Stimulated activated CD8-positive, alpha-beta memory T cell treated with anti-CD3 and anti-CD28 coated beads, Interleukin-15, amount 100 ng/mL, for 24 hours (primary cell): Measurements from ENCODE around the gene BBS2.
"Not testable (repeated sequence)": the region's sequence is repeated elsewhere in the genome, so short reads cannot be mapped to it uniquely, and the experiment has no call there.

Experiments used
- DNase-seq: peaks from one replicate; pipeline ENCODE4 v3.0.0-alpha.2; 2020; ENCODE audit warnings: low read depth

Gene BBS2

DNA sequence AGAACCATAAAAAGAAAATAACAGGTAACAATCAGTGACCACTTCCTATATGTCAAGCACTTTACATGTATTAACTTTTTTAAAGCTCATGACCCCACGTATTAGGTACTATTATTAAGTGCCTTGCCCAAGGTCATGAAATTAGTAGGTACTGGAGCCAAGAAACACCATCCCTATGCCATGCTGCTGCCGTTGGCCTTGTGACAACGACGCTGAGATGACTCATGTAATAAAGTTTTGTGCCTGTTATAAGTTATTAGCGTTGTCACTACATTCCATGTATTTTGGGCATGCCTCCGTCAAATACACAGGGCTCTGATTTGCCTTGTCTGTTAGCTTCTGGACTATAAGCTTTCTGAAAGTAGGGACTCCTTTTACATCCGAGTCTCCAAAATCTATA is 1.4 kb downstream of the BBS2 start:
- no peak for DNase-seq

DNA sequence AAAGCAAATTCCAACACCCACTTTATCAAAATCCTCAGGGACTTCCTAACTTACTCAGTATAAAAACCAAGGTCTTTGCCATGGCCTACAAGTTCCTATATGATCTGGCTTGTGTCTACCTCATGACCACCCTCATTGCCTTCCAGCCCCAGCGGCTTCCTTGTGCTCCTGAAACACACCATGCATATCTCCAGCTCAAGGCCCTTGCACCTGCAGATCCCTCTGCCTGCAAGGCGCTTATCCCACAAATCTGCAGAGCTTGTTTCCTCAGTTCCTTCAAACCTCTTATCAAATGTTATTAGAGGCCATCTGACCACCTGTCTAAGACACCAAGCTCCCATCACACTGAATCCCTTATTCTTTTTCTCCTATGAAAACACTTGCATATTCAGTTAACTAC is 2.6 kb downstream of the BBS2 start:
- no peak for DNase-seq

DNA sequence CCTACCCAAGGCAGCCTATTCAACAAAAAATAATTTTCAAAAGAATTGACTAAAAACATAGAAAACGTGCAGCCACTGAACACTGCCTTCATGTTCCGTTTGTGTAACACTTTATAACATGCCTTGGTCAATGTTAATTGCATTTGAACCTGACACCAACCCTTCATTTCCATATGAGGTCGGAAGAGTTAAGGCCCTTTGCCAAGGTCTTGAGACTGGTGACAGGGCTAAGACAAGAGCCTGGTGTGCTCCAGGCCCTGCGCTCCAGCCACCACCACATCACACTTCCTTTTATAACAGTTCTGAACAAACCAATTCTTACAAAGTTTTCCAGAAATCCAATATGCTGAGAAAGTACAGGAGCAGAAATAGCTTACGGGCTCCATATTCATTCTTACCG is 4.2 kb downstream of the BBS2 start:
- DNase-seq = no peak

DNA sequence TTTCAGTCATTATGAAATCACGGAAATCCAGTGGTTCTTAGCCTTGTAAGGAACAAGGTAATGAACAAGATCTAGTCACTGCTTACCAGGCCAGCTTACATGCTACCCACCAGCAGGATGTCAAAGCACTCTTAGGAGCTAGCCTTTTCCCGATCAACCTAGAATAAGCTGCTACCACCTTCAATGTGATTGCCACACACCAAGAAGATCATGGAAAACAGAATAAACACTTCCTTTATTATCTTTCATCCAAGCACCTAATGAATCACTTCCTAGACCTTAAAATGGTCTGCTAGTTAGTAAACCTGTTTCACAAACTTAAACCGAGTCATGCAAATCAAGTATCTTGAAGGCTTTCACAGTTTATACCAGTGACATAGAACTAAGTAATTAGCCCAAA is 5.0 kb downstream of the BBS2 start:
- no peak for DNase-seq

DNA sequence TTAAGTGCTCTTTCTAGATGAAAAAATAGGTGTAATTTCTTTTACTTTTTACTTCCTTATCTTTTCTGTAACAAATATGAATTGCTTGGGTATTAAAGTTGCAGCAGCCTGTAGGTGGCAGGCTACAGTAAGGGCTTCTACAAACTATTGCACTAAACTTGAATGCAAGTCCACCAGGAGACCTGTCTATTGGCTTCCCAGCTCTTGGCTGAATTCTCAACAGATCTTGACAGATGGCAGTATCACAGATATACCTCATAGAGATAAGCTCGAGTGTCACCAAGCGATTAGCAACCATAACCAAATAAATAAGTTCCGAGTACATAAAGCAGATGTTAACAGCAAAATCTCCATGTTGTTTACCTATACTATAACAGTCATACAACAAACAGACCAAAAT is 5.9 kb downstream of the BBS2 start:
- DNase-seq = no peak

DNA sequence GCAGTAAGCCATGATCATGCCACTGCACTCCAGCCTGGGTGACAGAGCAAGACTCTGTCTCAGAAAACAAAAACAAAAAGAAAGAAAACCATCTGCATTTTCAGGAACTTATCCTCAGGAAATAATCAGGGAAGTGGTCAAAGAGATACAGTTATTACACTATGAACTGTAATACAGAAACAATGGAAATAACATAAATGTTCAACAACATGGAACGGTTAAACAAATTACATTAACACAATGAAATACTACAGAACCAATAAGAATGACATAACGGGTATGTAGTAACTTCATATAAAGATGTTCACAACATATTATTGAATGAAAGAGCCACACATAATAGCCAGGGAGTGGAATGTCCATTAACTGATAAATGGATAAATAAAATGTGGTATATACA is 6.7 kb downstream of the BBS2 start:
- no peak for DNase-seq

DNA sequence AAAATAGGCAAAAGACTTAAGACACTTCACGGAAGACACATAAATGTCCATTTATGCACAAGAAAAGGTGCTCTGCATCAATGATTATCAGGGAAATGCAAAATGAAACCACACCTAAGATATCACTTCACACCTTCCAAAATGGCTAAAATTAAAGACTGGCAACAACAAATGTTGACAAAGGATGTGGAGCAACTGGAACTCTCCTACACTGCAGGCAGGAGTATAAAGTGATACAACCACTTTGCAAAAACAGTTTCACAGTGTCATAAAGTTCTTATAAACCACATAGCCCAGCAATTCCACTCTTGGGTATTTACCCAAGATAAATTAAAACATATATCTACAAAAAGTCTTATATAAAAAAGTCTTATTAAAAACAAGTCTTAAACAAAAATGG is 7.8 kb downstream of the BBS2 start:
- no peak for DNase-seq

DNA sequence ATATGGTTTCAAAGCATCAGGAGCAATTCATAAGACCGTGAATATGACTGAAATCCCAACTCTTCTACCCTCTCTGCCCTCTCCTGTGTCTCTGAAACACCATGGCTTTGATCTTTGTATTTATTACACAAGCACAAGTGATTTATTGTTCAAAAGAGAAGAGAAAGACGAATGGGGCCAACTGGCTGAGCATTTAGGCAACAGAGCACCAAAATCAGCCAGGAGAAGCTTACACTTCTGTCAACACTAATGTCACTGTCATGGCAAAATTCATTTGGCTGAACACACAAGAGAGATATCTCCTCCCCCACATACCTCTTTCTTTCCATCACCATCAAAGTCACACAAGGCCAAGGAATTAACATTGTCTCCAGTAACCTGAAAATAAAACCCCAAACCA is 9.3 kb downstream of the BBS2 start:
- no peak for DNase-seq

DNA sequence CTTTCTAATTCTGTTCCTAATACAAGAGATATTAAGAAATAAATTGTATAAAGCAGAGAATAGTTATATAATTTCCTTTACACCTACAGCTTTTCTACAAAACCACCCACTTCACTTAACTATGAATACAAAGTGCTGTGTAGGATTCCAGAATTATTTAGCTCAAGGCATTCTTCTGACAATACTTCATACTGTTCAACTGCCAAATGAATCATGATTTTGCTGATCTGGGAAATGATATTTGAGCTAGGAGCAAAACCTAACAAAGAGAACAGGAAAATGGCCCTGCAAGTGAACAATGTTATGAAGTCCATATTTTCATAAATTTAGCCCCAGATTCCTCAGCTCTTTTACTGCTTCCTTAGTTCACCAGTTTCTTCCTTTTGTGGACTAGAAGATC is 12.9 kb downstream of the BBS2 start:
- DNase-seq = no peak

DNA sequence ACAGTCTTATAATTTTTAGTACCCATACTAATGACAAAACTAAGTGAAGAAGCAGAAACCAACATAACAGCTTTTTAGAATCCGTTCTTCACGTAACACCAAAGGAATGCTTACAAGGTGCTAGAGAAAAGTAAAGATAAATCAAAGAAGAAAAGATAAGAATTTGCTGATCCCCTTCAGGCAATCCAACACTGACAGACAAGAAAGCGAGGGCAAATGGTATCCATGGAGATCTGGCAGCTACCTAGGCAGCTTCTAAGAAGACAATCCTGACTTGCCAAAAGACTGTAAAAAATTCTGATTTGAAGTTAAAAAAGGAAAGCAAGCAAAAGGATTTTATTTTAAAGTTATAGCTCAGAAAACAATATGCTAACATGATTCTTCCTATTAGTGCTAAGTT is 14.6 kb downstream of the BBS2 start:
- no peak for DNase-seq

DNA sequence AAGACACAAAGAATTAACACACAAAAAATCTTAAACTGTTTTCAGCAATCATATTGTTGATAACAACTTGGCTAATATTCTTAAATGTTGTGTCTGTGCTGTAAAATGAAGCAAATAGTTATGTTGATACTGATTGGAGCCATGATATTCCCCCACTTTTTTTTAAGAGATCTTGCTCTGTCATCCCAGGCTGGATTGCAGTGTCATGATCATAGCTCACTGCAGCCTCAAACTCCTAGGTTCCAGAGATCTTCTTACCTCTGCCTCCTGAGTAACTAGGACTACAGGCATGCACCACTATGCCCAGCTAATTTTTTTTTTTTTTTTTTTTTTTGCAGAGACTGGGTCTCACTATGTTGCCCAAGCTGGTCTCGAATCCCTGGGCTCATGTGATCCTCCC is 26.0 kb downstream of the BBS2 start:
- DNase-seq = no peak

DNA sequence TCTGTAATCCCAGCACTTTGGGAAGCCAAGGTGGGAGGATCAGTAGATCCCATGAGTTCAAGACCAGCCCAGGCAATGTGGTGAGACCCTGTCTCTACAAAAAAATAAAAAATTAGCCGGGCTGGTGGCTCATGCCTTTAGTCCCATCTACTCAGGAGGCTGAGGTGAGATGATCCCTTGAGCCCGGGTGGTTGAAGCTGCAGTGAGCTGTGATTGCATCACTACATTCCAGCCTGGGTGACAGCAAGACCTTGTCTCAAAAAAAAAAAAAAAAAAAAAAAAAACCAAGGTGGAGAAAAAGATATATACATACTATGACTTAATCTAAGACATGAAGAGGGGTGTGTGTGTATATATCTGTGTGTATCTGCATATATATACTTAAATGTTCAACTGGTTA is 26.7 kb downstream of the BBS2 start:
- no peak for DNase-seq

DNA sequence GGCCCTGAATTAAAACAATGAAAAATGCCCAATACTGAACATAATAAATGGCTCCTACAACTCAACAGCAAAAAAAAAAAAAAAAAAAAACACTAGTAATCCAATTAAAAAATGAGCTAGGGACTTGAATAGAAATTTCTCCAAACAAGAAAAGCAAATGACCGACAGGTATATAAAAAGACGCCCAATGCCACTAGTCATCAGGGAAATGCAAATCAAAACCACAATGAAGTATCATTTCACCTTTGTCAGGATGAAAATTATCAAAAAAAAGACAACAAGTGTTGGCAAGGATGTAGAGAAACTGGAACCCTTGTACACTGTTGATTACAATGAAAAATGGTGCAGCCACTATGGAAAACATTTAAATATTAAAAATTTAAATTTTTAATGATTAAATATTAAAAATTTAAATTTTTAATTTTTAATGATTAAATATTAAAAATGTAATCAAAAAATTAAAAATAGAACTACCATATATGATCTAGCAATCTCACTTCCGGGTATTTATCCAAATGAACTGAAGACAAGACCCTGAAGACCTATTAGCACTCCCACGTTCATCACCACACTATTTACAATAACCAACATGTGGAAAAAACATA is 28.1 kb downstream of the BBS2 start:
- no peak for DNase-seq

DNA sequence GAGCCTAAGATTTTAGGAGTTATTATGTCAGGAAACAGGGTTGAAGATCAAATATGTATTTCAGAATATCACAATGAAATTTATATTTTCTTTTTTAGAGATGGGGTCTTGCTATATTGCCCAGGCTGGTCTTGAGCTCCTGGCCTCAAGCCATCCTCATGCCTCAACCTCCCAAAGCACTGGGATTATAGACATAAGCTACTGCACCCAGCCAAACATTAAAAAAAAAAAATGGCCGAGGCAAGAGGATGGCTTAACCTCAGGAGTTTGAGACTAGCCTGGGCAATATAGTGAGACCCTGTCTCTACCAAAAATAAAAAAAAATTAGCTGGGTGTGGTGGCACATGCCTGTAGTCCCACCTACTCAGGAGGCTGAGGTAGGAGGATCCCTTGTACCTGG is 31.0 kb downstream of the BBS2 start:
- not testable (repeated sequence) for DNase-seq

DNA sequence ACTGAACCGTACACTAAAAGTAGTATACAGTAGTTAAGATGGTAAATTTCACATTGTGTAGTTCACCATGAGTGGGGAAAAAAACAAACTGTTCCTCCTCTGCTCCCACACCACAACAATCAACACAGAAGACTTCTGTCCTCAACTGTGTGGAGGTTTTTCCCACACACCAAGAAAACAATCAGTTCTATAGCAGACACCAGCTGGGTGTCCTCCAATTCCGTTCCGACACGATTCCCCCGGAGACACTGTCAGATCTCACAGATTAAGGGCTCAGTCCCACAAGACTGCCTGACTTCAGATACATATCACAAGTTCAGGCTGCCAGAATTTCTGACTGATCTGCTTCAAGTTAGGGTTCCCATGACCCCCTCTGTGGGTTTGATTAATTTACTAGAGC is 31.8 kb downstream of the BBS2 start:
- DNase-seq = no peak

DNA sequence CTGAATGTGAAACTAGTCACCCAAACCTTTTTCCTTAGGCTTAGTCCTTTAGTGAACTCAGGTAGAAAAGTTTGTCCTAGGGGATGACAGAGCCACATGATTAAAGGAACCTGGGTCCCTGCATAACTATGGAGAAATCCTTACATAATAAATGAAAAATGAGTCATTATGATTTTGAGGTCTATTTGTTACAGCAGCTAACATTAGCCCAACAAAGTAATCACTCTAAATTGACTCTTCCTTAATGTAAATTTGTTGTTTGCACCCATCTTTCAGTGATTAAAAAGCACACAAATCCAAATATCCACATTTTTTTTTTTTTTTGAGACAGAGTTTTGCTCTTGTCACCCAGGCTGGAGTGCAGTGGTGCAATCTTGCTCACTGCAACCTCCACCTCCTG is 36.4 kb downstream of the BBS2 start:
- no peak for DNase-seq

DNA sequence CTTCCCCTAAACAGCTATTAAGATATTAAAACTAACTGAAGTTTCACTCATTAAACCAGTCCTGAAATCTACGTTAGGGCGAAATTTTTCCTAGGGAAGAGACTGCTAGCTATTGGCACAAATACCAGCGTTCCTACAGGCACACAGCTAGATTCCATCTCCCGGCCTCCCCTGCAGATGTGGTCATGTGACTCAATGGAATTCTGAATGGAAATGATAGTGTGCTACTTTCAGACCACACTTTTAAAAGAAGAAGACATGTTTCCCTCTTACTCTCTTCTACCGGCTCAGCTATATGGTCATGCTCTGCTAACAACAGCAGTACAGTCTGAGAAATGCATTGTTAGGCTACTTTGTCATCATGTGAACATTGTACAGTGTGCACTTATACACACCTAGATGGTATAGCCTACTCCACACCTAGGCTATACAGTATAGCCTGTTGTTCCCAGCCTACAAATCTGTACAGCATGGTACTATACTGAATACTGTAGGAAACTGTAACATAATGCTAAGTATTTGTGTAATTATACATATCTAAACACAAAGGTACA is 37.1 kb downstream of the BBS2 start:
- no peak for DNase-seq

DNA sequence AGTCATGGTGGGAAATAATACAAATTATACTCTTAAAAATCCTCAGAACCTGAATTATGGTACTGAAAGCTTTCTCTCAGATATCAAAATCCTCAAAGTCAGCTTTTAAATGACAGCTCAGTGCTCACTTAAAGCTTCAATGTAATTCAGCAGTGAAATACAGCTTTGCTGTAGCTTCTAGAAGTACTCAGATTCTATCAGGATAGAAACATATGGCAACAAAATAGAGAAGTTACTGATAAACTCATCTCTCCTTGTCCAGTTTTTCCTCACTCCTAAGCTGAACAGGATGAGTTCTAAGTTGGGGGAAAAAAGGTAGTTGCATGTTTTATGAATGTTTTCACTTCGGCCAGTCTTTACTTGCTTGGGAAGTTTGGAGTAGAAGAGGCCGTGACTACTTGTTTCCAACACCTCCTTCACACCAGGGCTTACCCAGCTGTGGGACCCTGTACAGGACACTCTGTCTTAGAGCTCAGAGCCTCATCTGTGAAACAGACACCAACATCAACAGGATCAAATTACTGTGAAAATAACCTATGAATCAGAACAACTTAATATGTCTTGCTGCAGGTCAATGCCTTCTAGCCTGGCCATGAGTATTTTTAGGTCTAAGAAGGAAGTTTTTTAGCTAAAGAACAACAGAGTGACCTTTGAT is 38.2 kb downstream of the BBS2 start:
- DNase-seq = no peak

DNA sequence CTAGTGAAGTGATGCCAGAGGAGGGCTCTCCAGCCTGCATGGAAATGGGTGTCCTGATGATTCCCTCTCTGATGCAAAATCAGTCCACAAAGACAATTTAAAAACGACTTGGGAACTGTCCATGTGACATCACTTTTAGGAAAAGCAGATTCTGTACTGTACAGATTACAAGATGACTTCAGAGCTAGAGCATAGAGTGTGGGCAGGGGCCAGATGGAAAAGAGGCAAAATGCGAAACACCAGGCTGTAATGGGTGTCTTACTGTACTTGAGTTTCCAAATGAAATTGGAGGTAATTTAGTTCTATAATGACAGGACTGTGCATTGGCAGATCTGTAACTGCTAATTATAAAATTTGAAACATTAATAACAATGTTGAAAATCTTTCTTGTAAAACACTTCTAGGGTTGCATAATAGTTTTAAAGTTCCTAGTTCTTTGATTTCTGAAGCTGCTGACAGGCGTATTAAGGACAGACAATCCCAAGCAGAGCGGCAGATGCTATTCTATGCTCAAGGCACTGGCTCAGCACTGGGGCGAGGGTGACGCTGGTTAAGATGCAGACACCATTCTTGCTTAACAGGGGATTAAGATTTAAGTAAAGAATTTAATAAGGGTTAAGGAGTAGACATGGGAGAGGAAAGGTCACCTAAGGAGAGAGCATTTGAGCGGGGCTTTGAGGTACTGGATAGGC is 38.9 kb downstream of the BBS2 start:
- DNase-seq = no peak

DNA sequence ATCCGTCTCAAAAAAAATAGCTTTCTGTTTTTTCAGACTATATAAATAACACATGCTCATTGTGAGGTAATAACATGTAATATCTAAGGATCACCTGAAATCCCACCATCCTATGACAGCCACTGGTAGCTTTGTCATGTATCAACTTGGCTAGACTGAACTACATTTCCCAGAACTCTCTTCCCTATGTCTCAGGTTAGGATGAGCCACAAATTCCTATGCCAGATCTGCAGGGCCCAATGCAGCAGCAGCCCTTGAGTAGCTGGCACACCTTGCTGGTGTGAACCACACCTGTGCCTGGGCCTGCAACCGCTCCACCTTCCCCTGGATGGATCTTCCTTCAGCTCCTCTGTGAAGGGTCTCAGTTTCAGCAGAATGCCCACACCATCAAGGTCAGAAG is 40.4 kb downstream of the BBS2 start:
- no peak for DNase-seq

DNA sequence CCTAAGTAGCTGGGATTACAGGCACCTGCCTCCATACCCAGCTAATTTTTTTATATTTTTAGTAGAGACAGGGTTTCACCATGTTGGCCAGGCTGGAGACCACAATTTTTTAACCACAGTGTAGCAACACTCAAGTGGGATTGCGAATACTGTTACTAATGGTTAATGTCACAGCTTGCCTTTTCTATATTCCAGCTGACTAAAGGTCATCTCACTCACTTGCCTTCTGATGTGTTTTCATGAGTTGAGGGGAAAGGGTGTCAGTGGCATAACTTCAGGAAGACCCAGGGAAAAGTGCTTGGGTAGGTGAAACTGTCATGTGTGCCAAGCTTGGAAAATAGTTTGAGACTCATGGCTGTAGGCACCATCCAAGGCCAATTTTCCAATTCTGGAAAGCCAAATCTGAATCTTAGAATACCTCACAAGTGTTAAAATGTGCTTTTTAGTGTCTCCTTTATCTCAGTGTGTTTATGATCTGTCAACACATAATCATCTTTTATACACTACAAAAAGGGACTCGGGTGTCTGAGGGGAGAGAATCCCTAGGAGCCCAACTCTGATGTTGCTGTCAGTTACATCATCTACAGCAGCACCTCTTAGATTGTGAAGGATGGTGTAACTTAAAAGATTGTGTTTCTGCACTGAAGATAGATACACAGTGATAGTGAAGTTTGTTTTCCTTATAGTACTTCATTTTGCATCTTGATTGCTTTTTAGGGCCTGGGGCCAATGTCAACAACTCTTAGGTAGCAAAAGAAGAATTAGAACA is 41.4 kb downstream of the BBS2 start:
- no peak for DNase-seq

DNA sequence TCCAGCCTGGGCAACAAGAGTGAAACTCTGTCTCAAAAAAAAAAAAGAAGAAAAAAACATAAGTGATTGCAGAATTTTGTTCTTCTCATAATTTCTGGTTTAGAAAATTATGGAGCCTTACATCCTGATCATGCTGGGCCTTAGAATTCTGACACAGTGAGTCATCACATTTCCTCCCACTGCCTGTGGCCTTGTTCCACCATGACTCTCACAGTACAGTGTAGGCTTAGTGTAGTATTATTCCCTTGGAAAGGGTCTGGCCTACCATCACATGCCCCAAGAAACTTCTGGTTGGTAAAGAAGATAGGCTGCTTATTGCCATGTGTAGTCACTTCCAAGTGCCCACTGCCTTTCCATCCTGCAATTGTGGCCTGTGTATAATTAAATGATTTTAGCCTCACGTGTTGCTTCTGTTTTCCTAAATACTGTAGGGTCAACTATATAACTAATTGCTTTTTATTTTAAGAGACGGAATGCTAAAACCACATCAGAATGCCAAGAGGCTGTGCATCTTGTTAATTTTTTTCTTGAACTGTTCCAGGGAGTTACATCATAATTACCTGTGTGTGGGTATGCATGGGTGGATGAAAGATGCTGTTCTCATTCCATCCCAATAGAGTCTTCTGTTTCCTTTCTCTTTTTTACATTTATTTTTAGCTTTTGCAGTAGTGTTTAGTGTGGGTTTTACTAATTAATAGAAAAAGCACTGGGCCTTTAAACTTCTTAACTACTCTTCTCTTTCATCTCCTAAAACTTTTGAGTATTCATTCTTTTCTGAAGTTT is 42.5 kb downstream of the BBS2 start:
- DNase-seq = no peak
